Left lung (tissue), 10 donors: ENCODE results near the gene PWWP2A. TPM values are rescaled to one million over a fixed set of nuclear protein-coding genes. Genes with fewer than 3 reads are reported as not detected.

Experiments used
- ATAC-seq: fragments of 200-7000 bp; cut with Tn5 transposase; one replicate; pipeline ENCODE4 v1.9.1; 2020; ENCODE audit warnings: moderate library complexity
- DNase-seq, 4 donors: peaks; one replicate each; pipeline ENCODE4 v3.0.0-alpha.2; 2013 to 2020
- H3K27ac ChIP-seq, 2 donors: fragments of 200-600 bp; sonication (generic) in 1 of 2; one replicate each; pipeline versions ENCODE4 v1.5.0 to v1.8.0; 2020 to 2021
- H3K27me3 ChIP-seq, 2 donors: fragments of 200-600 bp; sonication (generic) in 1 of 2; one replicate each; pipeline versions ENCODE4 v1.5.0 to v1.8.0; 2020 to 2021
- H3K36me3 ChIP-seq, 2 donors: fragments of 200-600 bp; sonication (generic) in 1 of 2; one replicate each; pipeline versions ENCODE4 v1.5.0 to v1.8.0; 2020 to 2021
- H3K4me1 ChIP-seq, 2 donors: fragments of 200-600 bp; one replicate each; pipeline ENCODE4 v1.8.0; 2021
- H3K4me3 ChIP-seq, 2 donors: fragments of 200-600 bp; sonication (generic) in 1 of 2; one replicate each; pipeline versions ENCODE4 v1.5.0 to v1.8.0; 2020 to 2021; ENCODE audit warnings: mild to moderate bottlenecking in 1 of 2
- H3K9me3 ChIP-seq, 2 donors: fragments of 200-600 bp; sonication (generic) in 1 of 2; one replicate each; pipeline versions ENCODE4 v1.5.0 to v1.8.0; 2020 to 2021
- CTCF ChIP-seq, 2 donors: fragments of 200-600 bp; sonication (generic) in 1 of 2; IDR thresholded peaks; one replicate each; pipeline versions ENCODE4 v1.5.0 to v1.8.0; 2021; ENCODE audit warnings: antibody characterized with exemption in 2 of 2
- intact Hi-C, 2 donors: fragments of 100-400 bp; cut with DNase I; formaldehyde crosslinking; loops; one replicate each; pipeline versions ENCODE4 v1.11.2 to v1.14.2; 2022
- polyA plus RNA-seq, 6 donors: library from polyadenylated mRNA; unstranded; fragments of 120-200 nt; gene quantifications; one replicate each; pipeline ENCODE4 v1.2.1, GENCODE V29; 2013; ENCODE audit not compliant: insufficient read length in 6 of 6
- total RNA-seq, 2 donors: library from RNA; stranded (reverse); fragmentation: NEBNext Ultra II Directional; extraction: Animal tissue kit (Norgen Biotek cat#: 25700); gene quantifications; one replicate each; pipeline ENCODE4 v1.2.1, GENCODE V29; 2021
- donor health status: DM: no; HTN: yes; CAD: no.
- donor health status: DM: no; HTN: no; CAD: no.

Gene PWWP2A
- total and polyA plus RNA-seq, 8 donors = 24.6 to 37.2 (median 34.7) TPM

GRCh38 chr5:160092960-160093707 is 26.1 kb downstream of the PWWP2A start:
- Histone ChIP-seq H3K9me3 (no peaks in the 10 kb centered on the region), H3K4me3 (no peak overlapping the region), H3K4me1 (peaks cover 5 to 19% of the 10 kb centered on the region in 2 donors), H3K36me3 (peaks cover 0 to 23% of the 10 kb centered on the region in 2 donors), H3K27ac (no peak overlapping the region), H3K27me3 (no peaks in the 10 kb centered on the region)
- DNase-seq (no peak), ATAC-seq (no peak)
- TF ChIP-seq CTCF (IDR thresholded peaks at IDR 0.05) = no peak
- intact Hi-C loops = no loop called here

- Histone ChIP-seq H3K27ac (no peak overlapping the region), H3K4me1 (peaks cover 0 to 18% of the 10 kb centered on the region in 2 donors), H3K36me3 (peaks cover 0 to 23% of the 10 kb centered on the region in 2 donors), H3K9me3 (no peaks in the 10 kb centered on the region), H3K27me3 (no peaks in the 10 kb centered on the region), H3K4me3 (no peak overlapping the region)
- ATAC-seq (no peak), DNase-seq (no peak)
- no peak for TF ChIP-seq CTCF (IDR thresholded peaks at IDR 0.05)
- intact Hi-C loops = no loop called here
These were observed 26.7 kb downstream of the PWWP2A start for GRCh38 chr5:160092514-160092913.

- H3K36me3 ChIP-seq = peaks cover 0 to 23% of the 10 kb centered on the region in 2 donors
- no peak overlapping the region for H3K4me3 ChIP-seq
- H3K27ac ChIP-seq = peak overlapping the region in 1 of 2 donors; percentile 28
- TF ChIP-seq CTCF (IDR thresholded peaks at IDR 0.05) = no peak
- no peaks in the 10 kb centered on the region for H3K27me3 ChIP-seq
- no peaks in the 10 kb centered on the region for H3K9me3 ChIP-seq
- ATAC-seq (peak; percentile 53), DNase-seq (no peak)
- intact Hi-C loops = no loop called here
- H3K4me1 ChIP-seq = peaks cover 0 to 18% of the 10 kb centered on the region in 2 donors
These were observed 29.2 kb downstream of the PWWP2A start for GRCh38 chr5:160090059-160090458.

- Histone ChIP-seq H3K36me3 (peaks cover 0 to 23% of the 10 kb centered on the region in 2 donors), H3K27me3 (no peaks in the 10 kb centered on the region), H3K4me3 (no peak overlapping the region), H3K9me3 (no peaks in the 10 kb centered on the region), H3K27ac (peak overlapping the region in 1 of 2 donors; percentile 28), H3K4me1 (peaks cover 0 to 18% of the 10 kb centered on the region in 2 donors)
- no peak for TF ChIP-seq CTCF (IDR thresholded peaks at IDR 0.05)
- DNase-seq = no peak
- intact Hi-C loops = no loop called here
- ATAC-seq = peak; percentile 82
These were observed 29.7 kb downstream of the PWWP2A start for GRCh38 chr5:160089531-160089930.

- no peaks in the 10 kb centered on the region for H3K9me3 ChIP-seq
- H3K27me3 ChIP-seq = no peaks in the 10 kb centered on the region
- ATAC-seq (no peak), DNase-seq (no peak)
- H3K4me1 ChIP-seq = peaks cover 0 to 18% of the 10 kb centered on the region in 2 donors
- H3K27ac ChIP-seq = no peak overlapping the region
- intact Hi-C loops = no loop called here
- H3K4me3 ChIP-seq = no peak overlapping the region
- TF ChIP-seq CTCF (IDR thresholded peaks at IDR 0.05) = no peak
- peaks cover 0 to 20% of the 10 kb centered on the region in 2 donors for H3K36me3 ChIP-seq
These were observed 30.4 kb downstream of the PWWP2A start for GRCh38 chr5:160088805-160089204.
